Adipose tissue (tissue), 3 donors: ENCODE data around the gene NTM. TPM values are rescaled to one million over a fixed set of nuclear protein-coding genes. Genes with fewer than 3 reads are reported as not detected.
"Not testable (repeated sequence)": the region's sequence is repeated elsewhere in the genome, so short reads cannot be mapped to it uniquely, and the experiment has no call there.

Source experiments
- H3K27ac ChIP-seq: one replicate; pipeline ENCODE4 v1.5.1; 2013; ENCODE audit warnings: low read depth, low read length
- WGBS, 3 donors: extraction: QIAGEN DNeasy Blood & Tissue Kit; methylation state at CpG; one replicate each; pipeline ENCODE4 v1.1.7; 2013; 5-methylcytosine and 5-hydroxymethylcytosine counted together
- polyA plus RNA-seq, 3 donors: library from polyadenylated mRNA; stranded (reverse); fragments of 200-250 nt; gene quantifications; one replicate each; pipeline ENCODE4 v1.2.3, GENCODE V29; 2013
- donor health status: healthy with polysubstance abuse.
- donor health status: Bipolar disorder and iron deficiency.
- donor health status: healthy.

Gene NTM
- polyA plus RNA-seq, 3 donors = 0.22 to 2.2 (median 1.6) TPM

DNA sequence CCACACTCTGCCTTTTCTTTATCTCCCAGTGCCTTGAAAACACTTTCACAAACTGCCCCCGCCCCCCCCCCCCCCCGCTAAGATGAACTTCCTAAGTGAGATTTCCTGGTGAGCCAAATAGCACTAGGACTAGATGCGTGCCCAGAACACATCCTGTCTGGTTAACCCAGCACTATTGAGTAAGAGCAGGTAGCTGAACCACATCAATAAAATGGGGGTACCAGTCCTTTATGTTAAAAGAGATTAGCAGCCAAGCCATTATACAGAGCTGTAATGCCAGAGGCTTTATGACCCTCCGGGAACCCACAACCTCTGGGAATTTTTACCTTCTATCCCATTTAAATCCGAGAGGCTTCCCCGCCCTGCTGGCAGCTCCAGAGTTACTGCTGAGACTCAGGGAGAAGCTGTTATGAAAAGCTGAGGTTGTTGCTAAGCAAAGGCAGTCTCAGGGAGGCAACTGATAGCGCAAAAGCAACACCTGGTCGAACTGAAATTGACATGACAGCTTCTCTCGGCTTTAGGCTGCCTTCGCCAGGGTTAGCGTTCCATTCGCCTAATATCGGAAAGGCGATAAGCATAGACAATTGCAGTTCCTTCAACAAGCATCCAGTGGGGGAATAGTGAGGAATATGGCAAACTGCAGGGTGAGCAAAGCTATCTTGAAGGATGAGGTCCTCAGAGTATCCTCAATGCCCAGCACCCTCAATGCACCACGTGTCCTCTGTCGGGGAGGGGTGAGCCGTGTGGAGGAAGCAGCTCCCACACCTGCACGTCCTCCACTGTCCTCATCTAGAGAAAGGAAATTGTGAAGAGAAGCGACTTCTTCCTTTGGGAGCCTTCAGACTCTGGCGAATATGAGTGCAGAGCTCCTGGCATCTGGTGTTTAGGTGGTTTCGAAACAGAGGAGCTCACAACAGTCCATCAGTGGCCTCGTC lies 977.0 kb downstream of the NTM start:
- H3K27ac ChIP-seq = no peak overlapping the region
- 43 to 57% (median 55%) methylated on average over 22 of the region's 22 CpGs for WGBS, 3 donors

DNA sequence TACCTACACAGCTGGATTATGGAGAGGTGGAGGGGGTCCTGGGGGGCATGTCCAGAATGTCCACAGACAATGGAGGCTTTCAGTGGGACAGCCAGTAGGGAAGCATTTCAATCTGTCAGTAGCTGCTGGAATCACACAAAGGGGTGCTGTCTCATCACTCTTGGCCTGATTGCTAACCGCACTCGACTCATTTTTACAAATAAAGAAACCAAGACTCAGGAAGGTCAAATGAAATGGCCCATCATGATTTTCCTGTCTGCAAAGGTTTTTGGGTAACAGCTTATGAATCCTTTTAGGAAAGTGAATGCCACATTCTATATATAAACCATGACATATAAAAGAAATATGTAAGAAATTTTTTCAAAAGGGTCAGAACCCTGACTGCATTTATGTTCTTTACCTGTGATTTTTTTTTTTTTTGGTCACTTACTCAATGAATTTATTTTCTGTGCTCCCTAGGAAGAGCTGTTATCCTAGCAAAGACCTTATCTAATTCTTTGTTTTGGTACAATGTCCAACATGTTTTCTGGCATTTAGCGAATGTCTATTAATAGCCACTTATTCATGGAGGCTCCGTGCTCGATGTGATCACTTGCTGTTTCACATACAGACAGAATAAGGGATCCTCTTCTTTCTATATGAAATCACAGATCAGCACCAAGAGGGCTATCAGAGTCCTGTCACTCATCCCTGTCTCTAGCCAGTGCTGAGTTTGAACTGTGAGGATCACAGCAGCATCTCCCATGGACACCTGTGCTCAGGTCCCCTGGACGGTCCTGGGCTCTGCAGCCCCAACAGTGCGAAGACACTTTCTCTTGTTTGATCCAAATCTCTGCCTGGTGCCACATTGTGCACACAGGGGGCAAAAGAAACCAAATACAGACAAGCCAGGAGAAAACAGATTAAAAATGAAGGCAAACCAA lies 979.7 kb downstream of the NTM start:
- 66 to 81% (median 81%) methylated on average over 7 of the region's 7 CpGs for WGBS, 3 donors
- no peak overlapping the region for H3K27ac ChIP-seq

DNA sequence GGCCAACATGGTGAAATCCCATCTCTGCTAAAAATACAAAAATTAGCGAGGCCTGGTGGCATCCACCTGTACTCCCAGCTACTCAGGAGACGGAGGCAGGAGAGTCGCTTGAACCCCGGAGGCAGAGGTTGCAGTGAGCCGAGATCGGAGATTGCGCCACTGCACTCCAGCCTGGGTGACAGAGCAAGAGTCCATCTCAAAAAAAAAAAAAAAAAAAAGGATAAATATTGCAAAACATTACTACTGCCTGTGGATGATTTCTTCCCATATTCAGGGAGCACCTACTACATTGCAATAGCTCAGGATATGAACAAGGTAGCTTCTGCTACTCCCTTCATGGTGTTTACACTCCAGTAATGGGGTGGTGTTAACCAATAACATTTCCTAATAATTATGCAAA lies 980.6 kb downstream of the NTM start:
- WGBS, 3 donors = 88 to 94% (median 93%) methylated on average over 7 of the region's 7 CpGs
- H3K27ac ChIP-seq = no peak overlapping the region

DNA sequence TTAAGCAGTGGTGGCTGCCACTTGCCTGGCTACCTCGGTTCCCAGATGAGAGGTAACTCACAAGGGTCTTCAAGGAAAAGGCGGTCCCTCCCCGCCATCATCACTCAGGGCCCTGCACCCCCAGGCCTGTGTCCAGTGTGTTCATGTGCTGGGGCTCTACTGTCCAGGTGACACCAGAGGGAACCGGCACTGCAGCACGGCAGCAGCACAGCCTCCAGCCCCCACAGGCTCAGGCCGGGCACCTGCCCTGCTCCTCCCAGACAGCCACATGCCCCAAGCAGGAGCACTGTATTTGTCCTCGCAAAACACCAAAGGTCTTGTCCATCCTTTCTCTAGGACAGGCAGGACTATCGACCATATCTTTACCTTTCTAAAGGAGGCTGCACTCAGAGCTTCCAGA lies 982.1 kb downstream of the NTM start:
- H3K27ac ChIP-seq = no peak overlapping the region

DNA sequence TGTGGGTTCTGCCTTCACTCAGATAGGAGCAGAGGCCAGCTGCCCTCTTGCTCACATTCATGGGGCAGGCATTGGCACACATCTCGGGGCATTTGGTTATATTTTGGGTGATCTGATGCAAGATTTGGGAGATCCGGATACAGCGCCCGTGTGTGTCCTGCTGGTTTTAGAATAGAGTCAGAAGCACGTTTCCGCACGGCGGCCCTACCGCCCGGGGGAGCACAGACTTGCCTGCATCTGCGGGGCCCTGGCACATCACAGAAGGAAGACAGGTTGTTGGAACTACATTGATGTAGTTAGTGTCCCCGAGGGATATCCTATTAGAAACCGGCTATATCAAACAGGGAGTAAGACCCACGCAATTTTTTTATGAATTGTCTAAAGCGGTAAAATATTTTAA lies 982.8 kb downstream of the NTM start:
- 88 to 92% (median 90%) methylated on average over 15 of the region's 15 CpGs for WGBS, 3 donors
- H3K27ac ChIP-seq = no peak overlapping the region

More for the DNA sequence above, 982.1 kb downstream of the NTM start:
- 82 to 92% (median 90%) methylated on average over 8 of the region's 8 CpGs for WGBS, 3 donors

DNA sequence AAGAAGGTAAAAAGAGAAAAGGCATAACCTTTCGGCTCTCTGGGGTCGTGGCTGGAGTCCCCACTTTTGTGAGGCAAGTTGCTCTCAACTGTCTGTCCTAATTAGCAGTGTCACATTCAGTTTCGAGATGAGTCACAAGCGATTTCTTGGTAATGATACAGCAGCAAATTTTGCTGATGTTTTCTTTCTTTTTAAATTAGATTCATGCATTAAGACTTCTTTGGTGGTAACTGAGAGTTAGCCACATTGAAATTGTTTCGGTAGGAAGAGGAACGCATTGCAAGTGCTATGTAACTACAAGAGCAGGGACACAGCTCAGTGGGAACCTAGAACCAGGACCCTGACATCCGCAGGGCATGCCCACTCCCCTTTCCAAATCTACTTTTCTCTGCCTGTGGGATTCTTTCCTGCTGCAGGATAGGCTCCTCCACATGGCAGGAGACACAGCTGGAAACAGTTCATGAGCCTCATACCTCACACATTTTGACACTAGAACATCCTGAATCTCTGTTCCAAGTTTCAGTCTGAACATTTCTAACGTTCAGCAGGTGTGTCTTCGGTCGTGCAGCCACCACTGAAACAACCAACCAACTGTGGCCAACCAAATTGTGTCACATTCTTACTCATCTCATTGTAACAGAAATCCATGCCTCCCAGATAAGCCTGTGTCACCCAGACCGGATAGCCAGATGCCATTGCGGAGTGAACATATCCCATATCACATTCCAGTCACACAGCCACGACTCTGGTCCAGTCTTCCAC lies 987.6 kb downstream of the NTM start:
- WGBS, 3 donors = 73 to 81% (median 78%) methylated on average over 13 of the region's 13 CpGs
- no peak overlapping the region for H3K27ac ChIP-seq

DNA sequence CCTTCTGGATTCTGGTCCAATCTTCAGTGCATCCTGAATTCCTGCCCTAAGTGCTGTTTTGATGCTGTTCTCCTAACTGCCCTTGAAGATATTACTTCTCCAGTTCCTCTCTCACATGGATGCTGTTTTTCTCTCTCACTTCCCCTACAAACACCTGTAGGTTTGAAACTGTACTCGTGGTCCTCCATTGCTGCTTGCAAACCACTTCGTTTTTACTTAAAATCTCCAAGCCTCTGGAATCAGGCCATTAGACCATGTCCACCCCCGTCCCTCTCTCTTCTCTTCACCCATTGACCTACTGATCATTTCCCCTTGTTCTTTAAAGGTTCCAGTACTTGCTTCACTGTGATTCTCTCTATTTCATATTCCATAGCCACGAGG lies 988.1 kb downstream of the NTM start:
- 49 to 72% (median 70%) methylated on average over 4 of the region's 4 CpGs for WGBS, 3 donors
- H3K27ac ChIP-seq = no peak overlapping the region

DNA sequence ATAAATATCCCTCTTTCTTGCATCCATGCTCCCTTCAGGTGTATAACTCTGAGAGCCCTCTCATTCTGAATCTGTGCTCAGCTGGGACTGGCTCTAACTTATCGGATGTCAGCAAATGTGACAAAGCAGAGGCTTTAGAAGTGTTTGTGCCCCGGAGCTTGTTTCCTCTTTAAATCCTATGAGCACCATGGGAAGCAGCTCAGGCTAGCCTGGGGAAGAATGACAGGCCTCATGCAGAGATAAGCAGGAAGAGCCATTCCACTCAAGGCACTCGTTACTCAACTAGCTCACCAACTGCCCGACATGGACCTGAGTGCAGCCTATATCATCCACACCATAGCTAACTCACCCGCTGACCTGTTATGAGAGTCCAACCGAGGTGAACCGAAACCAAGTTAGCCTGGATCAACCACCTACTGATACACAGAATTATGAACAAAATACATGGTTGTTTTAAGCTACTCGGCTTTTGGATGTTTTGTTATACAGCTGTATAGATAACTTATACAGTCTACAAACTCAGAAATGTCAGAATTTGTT lies 990.7 kb downstream of the NTM start:
- no peak overlapping the region for H3K27ac ChIP-seq
- WGBS, 3 donors = 66 to 87% (median 82%) methylated on average over 8 of the region's 8 CpGs

DNA sequence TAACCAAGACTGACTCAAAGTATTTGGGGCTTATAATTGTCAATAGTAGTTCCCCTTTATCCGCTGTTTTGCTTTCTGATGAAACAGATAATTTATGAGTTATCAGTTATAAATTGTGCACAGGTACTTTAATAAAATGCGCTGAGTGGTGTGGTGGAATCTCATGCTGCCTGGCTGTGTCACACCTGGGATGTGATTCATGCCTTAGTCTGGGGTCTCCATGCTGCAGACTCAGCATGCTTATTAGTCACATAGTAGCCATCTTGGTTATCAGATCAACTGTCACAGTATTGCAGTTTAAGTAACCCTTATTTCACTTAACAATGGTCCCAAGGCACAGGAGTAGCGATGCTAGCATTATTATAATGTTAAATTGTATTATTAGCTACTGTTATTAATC lies 995.2 kb downstream of the NTM start:
- WGBS, 3 donors = 77 to 92% (median 86%) methylated on average over 3 of the region's 3 CpGs
- H3K27ac ChIP-seq = no peak overlapping the region

DNA sequence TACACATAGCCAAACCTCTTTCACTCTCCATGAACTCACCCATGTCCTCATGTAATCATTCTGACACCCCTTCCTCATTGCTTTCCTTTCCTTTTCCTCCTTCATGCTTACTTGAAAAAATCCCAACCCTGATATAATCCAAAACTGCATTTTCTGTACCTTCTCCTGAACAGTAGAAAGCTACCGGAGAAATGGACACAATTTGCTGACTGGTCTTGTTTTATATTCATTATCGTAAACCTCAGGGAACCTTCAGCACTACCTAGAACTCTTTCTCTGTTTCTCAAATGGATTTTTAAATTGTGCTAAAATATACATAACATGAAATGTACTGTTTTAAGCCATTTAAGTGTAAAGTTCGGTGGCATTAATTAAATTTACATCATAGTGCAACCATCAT lies 996.9 kb downstream of the NTM start:
- no peak overlapping the region for H3K27ac ChIP-seq
- WGBS, 3 donors = 83 to 92% (median 91%) methylated on average over 3 of the region's 3 CpGs

DNA sequence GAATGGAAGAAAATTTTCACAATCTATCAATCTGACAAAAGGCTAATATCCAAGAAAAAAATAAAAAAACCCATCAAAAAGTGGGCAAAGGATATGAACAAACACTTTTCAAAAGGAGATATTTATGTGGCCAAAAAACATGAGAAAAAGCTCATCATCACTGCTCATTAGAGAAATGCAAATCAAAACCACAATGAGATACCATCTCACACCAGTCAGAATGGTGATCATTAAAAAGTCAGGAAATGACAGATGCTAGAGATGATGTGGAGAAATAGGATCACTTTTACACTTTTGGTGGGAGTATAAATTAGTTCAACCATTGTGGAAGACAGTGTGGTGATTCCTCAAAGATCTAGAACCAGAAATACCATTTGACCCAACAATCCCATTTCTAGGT lies 999.7 kb downstream of the NTM start:
- not testable (repeated sequence) for H3K27ac ChIP-seq

DNA sequence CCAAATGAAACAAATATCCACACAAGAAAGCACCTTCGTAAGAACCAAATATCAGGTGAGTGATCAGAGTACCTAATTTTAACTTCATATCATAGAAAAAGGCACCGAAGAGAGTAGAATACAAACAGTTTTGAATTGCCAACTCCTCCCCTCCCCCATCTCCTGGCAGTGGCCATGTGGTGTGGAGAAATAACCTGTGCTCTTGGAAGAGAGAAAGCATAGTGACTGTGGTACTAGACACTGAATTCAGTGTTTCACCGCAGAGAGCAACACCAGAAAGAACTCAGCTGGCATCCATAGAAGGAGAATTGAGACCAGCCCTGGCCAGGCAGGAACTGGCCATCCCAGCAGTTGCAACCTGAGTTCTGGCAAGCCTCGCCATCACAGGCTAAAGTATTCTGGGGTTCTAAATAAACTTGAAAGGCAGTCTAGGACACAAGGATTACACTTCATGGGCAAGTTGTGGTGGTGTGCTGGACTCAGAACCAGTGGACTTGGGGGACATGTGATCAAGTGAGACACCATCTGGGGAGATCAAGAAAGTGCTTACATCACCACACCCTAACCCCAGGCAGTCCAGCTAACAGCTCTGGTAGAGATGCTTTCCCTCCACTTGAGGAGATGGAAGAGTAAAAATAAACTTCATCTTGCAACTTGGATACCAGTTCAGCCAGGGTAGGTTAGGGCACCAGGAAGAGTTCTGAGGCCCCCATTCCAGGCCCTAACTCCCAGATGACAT lies 1003.2 kb downstream of the NTM start:
- 83 to 98% (median 87%) methylated on average over 4 of the region's 4 CpGs for WGBS, 3 donors
- H3K27ac ChIP-seq = no peak overlapping the region

DNA sequence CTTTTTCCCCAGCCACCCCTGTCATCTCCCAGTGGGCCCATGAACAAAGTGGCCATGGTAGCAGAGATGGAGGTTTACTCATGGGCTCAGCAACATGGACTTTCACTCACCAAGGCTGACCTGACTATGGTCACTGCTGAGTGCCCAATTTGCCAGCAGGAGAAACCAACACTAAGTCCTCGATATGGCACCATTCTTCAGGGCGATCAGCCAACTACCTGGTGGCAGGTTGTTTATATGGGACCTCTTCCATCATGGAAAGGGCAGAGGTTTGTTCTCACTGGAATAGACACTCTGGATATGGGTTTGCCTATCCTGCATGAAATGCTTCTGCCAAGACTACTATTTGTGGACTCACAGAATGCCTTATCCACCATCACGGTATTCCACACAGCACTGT lies 1009.1 kb downstream of the NTM start:
- no peak overlapping the region for H3K27ac ChIP-seq
- WGBS, 3 donors = 85 to 95% (median 93%) methylated on average over 3 of the region's 3 CpGs
